HepG2 (cell line): ENCODE measurements around the gene NMNAT3. TPM values are rescaled to one million over a fixed set of nuclear protein-coding genes. Genes with fewer than 3 reads are reported as not detected.
A peak's percentile ranks its signal among the peaks of the same experiment; 100 is the strongest.

Source experiments
- ARID5B ChIP-seq: IDR thresholded peaks from 2 replicates; pipeline ENCODE4 v1.4.0; 2020; ENCODE audit warnings: mild to moderate bottlenecking, missing genetic modification reagents
- KAT8 ChIP-seq: IDR thresholded peaks from 2 replicates; pipeline ENCODE4 v1.6.1; 2016; ENCODE audit warnings: missing genetic modification reagents, missing compliant biosample characterization
- MAZ ChIP-seq, 2 experiments: sonication (generic) in 1 of 2; formaldehyde crosslinking in 1 of 2; IDR thresholded peaks; 2 replicates each; pipeline versions ENCODE4 v1.5.0 to v1.6.1; 2012 to 2020; ENCODE audit warnings: low read depth in 2 of 2, mild to moderate bottlenecking in 2 of 2, borderline replicate concordance in 1 of 2, improper control_type of control experiment in 1 of 2, low read length in 1 of 2, missing genetic modification reagents in 1 of 2, moderate library complexity in 1 of 2
- MIER3 ChIP-seq: IDR thresholded peaks from 2 replicates; pipeline ENCODE4 v1.6.1; 2016; ENCODE audit warnings: missing compliant biosample characterization, borderline replicate concordance
- MTF1 ChIP-seq: sonication (generic); formaldehyde crosslinking; IDR thresholded peaks from 2 replicates; pipeline ENCODE4 v1.5.0; 2020; ENCODE audit warnings: missing genetic modification reagents
- MZF1 ChIP-seq: sonication (generic); formaldehyde crosslinking; IDR thresholded peaks from 2 replicates; pipeline ENCODE4 v1.8.1; 2023; ENCODE audit warnings: mild to moderate bottlenecking, missing genetic modification reagents, borderline replicate concordance
- NR2F1 ChIP-seq, 2 experiments: fragments of 450-650 bp in 1 of 2; formaldehyde crosslinking in 1 of 2; IDR thresholded peaks; 2 replicates each; pipeline versions ENCODE4 v1.5.0 to v1.6.1; 2016 to 2020; ENCODE audit warnings: mild to moderate bottlenecking in 1 of 2, missing compliant biosample characterization in 1 of 2, missing genetic modification reagents in 1 of 2, moderate library complexity in 1 of 2
- PITX1 ChIP-seq: sonication (generic); formaldehyde crosslinking; IDR thresholded peaks from 2 replicates; pipeline ENCODE4 v1.5.1; 2020; ENCODE audit warnings: mild to moderate bottlenecking, missing genetic modification reagents
- SRSF1 ChIP-seq: fragments of 200-400 bp; formaldehyde crosslinking; optimal IDR thresholded peaks from 2 replicates; pipeline ENCODE3; 2017; ENCODE audit warnings: mild to moderate bottlenecking, low read depth, low read length, moderate library complexity
- TAF1 ChIP-seq: sonication (generic); formaldehyde crosslinking; IDR thresholded peaks from 2 replicates; pipeline ENCODE4 v1.4.0; 2020; ENCODE audit warnings: missing genetic modification reagents
- TARDBP ChIP-seq: sonication (generic); formaldehyde crosslinking; IDR thresholded peaks from 2 replicates; pipeline ENCODE4 v1.8.0; 2022; ENCODE audit warnings: mild to moderate bottlenecking, missing genetic modification reagents
- TBX2 ChIP-seq: sonication (generic); formaldehyde crosslinking; IDR thresholded peaks from 2 replicates; pipeline ENCODE4 v1.5.0; 2020; ENCODE audit warnings: missing genetic modification reagents, mild to moderate bottlenecking, borderline replicate concordance
- TCF7L2 ChIP-seq: IDR thresholded peaks from 2 replicates; pipeline ENCODE4 v1.6.1; 2011; ENCODE audit warnings: mild to moderate bottlenecking, low read depth, low read length, moderate library complexity
- TMF1 ChIP-seq: sonication (generic); formaldehyde crosslinking; IDR thresholded peaks from 2 replicates; pipeline ENCODE4 v1.8.1; 2022; ENCODE audit warnings: low read depth, missing genetic modification reagents
- ZBED4 ChIP-seq: sonication (generic); formaldehyde crosslinking; IDR thresholded peaks from 2 replicates; pipeline ENCODE4 v1.4.0; 2020; ENCODE audit warnings: missing genetic modification reagents, borderline replicate concordance
- ZNF124 ChIP-seq: sonication (generic); formaldehyde crosslinking; IDR thresholded peaks from 2 replicates; pipeline ENCODE4 v1.4.0; 2020; ENCODE audit warnings: missing genetic modification reagents
- ZNF143 ChIP-seq: sonication (generic); formaldehyde crosslinking; IDR thresholded peaks from 2 replicates; pipeline ENCODE4 v1.4.0; 2020; ENCODE audit warnings: missing genetic modification reagents
- ZNF224 ChIP-seq: sonication (generic); formaldehyde crosslinking; IDR thresholded peaks from 2 replicates; pipeline ENCODE4 v1.5.0; 2020; ENCODE audit warnings: mild to moderate bottlenecking, missing genetic modification reagents
- ZNF510 ChIP-seq: sonication (generic); formaldehyde crosslinking; IDR thresholded peaks from 2 replicates; pipeline ENCODE4 v1.4.0; 2020; ENCODE audit warnings: low read depth, mild to moderate bottlenecking, missing genetic modification reagents
- ZNF562 ChIP-seq: sonication (generic); formaldehyde crosslinking; IDR thresholded peaks from 2 replicates; pipeline ENCODE4 v1.8.0; 2022; ENCODE audit warnings: missing genetic modification reagents, borderline replicate concordance
- ZNF746 ChIP-seq: sonication (generic); formaldehyde crosslinking; IDR thresholded peaks from 2 replicates; pipeline ENCODE4 v1.8.0; 2022; ENCODE audit warnings: mild to moderate bottlenecking, missing genetic modification reagents
- ZNF747 ChIP-seq: sonication (generic); formaldehyde crosslinking; IDR thresholded peaks from 2 replicates; pipeline ENCODE4 v1.8.1; 2023; ENCODE audit warnings: missing genetic modification reagents, mild to moderate bottlenecking, borderline replicate concordance
- polyA plus RNA-seq, 8 experiments: library from polyadenylated mRNA; depleted of rRNA in 3 of 8; stranded (reverse) in 7 of 8; unstranded in 1 of 8; fragments of >200 nt; fragmentation: Illumina TruSeq in 4 of 8; extraction: Trizol in 4 of 8; gene quantifications; 2 replicates each; pipeline versions ENCODE4 v1.2.1 to v1.2.3, GENCODE V29; 2011 to 2016; ENCODE audit warnings: low read depth in 4 of 8, missing spikeins in 1 of 8, mixed read lengths in 1 of 8; ENCODE audit not compliant: insufficient read depth in 1 of 8
- total RNA-seq, 5 experiments: library from RNA; depleted of rRNA; stranded (reverse); fragments of >200 nt; fragmentation: Illumina TruSeq; extraction: Trizol; gene quantifications; 2 replicates each; pipeline ENCODE4 v1.2.3, GENCODE V29; 2016; ENCODE audit warnings: low read depth in 1 of 5

Gene NMNAT3
- total and polyA plus RNA-seq, 2 of the 13 experiments (the other 11 are each of a cell fraction or from before 2014, with no cell fraction given) = 6.1 to 7.0 TPM

DNA sequence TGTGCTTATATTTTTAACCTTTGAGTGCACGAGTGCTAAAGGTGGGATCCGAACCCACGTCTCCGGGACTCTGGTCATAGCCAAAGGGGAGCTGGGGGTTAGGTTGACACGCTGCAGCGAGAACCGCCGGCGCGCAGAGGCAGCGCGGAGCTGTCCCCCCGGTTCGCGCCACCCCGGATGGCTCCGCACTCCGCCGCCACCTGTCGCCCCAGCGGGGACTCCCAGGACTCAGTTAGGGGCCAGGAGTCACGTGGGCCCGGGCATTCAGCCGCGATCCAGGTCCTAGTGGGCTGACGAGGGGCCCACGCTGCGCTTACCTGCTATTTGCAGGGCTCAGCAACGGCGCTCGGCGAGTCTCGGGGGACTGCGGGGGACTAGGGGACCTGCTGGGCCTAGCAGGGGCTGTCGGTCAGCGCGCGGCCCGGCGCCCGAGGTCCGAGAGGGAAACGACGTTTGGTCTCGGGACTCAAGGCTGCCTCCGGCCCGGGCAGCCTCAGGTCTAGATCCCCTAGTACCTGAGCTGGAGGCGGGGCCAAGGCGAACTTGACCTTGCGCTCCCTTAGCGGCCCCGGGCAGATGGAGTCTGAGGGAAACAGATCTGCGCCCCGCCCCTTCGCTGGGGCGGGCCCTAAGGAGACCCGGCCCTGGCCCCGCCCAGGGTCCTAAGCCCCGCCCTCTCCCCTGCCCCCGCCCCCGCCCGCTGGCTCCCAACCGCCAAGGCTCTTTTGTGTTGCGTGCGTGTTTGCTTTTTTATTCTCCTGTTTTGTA, at the start of gene NMNAT3 (continued):
- TF ChIP-seq TARDBP (CRISPR knock-in tag) (0 out of 2 replicates have a peak, but pooled peaks have one; percentile 40), NR2F1 (CRISPR knock-in tag; IDR thresholded peaks at IDR 0.05) (no peak), MZF1 (CRISPR knock-in tag) (no peak), ARID5B (CRISPR knock-in tag) (peak; percentile 66; the same call in 1 of the 2 replicates), TCF7L2 (no peak), ZNF746 (CRISPR knock-in tag) (peak; percentile 60; the same call in 1 of the 2 replicates), ZNF124 (CRISPR knock-in tag) (no peak), SRSF1 (no peak), MIER3 (CRISPR knock-in tag) (no peak), ZNF510 (CRISPR knock-in tag) (0 out of 2 replicates have a peak, but pooled peaks have one; percentile 60), PITX1 (CRISPR knock-in tag) (peak; percentile 65; the same call in 1 of the 2 replicates), MAZ (IDR thresholded peaks at IDR 0.05; ENCODE audit: borderline replicate concordance, low read depth, low read length) (no peak), MAZ (CRISPR knock-in tag; IDR thresholded peaks at IDR 0.05; ENCODE audit: low read depth) (peak; percentile 51; the same call in 1 of the 2 replicates), MTF1 (CRISPR knock-in tag) (no peak), ZNF562 (CRISPR knock-in tag) (no peak), TAF1 (CRISPR knock-in tag) (peak; percentile 54; the same call in 1 of the 2 replicates), ZBED4 (CRISPR knock-in tag) (peak; percentile 71; the same call in 1 of the 2 replicates), ZNF143 (CRISPR knock-in tag) (no peak), TMF1 (CRISPR knock-in tag) (no peak), TBX2 (peak; percentile 69), ZNF747 (CRISPR knock-in tag) (peak; percentile 60; the same call in 1 of the 2 replicates), ZNF224 (CRISPR knock-in tag) (peak; percentile 82; the same call in 1 of the 2 replicates), KAT8 (CRISPR knock-in tag) (peak; percentile 25; the same call in 1 of the 2 replicates)
